Left lung (tissue), 10 donors: ENCODE measurements around the gene DNAL4. TPM values are rescaled to one million over a fixed set of nuclear protein-coding genes. Genes with fewer than 3 reads are reported as not detected.

Experiments used
- ATAC-seq: fragments of 200-7000 bp; cut with Tn5 transposase; one replicate; pipeline ENCODE4 v1.9.1; 2020; ENCODE audit warnings: moderate library complexity
- DNase-seq, 4 donors: peaks; one replicate each; pipeline ENCODE4 v3.0.0-alpha.2; 2013 to 2020
- H3K27ac ChIP-seq, 2 donors: fragments of 200-600 bp; sonication (generic) in 1 of 2; one replicate each; pipeline versions ENCODE4 v1.5.0 to v1.8.0; 2020 to 2021
- H3K27me3 ChIP-seq, 2 donors: fragments of 200-600 bp; sonication (generic) in 1 of 2; one replicate each; pipeline versions ENCODE4 v1.5.0 to v1.8.0; 2020 to 2021
- H3K36me3 ChIP-seq, 2 donors: fragments of 200-600 bp; sonication (generic) in 1 of 2; one replicate each; pipeline versions ENCODE4 v1.5.0 to v1.8.0; 2020 to 2021
- H3K4me1 ChIP-seq, 2 donors: fragments of 200-600 bp; one replicate each; pipeline ENCODE4 v1.8.0; 2021
- H3K4me3 ChIP-seq, 2 donors: fragments of 200-600 bp; sonication (generic) in 1 of 2; one replicate each; pipeline versions ENCODE4 v1.5.0 to v1.8.0; 2020 to 2021; ENCODE audit warnings: mild to moderate bottlenecking in 1 of 2
- H3K9me3 ChIP-seq, 2 donors: fragments of 200-600 bp; sonication (generic) in 1 of 2; one replicate each; pipeline versions ENCODE4 v1.5.0 to v1.8.0; 2020 to 2021
- intact Hi-C, 2 donors: fragments of 100-400 bp; cut with DNase I; formaldehyde crosslinking; loops; one replicate each; pipeline versions ENCODE4 v1.11.2 to v1.14.2; 2022
- polyA plus RNA-seq, 6 donors: library from polyadenylated mRNA; unstranded; fragments of 120-200 nt; gene quantifications; one replicate each; pipeline ENCODE4 v1.2.1, GENCODE V29; 2013; ENCODE audit not compliant: insufficient read length in 6 of 6
- total RNA-seq, 2 donors: library from RNA; stranded (reverse); fragmentation: NEBNext Ultra II Directional; extraction: Animal tissue kit (Norgen Biotek cat#: 25700); gene quantifications; one replicate each; pipeline ENCODE4 v1.2.1, GENCODE V29; 2021
- TF ChIP-seq, protein P1 (sequence below), 2 donors: fragments of 200-600 bp; sonication (generic) in 1 of 2; IDR thresholded peaks; one replicate each; pipeline versions ENCODE4 v1.5.0 to v1.8.0; 2021; ENCODE audit warnings: antibody characterized with exemption in 2 of 2
- donor health status: DM: no; HTN: yes; CAD: no.
- donor health status: DM: no; HTN: no; CAD: no.

The DNAL4 gene
- total and polyA plus RNA-seq, 8 donors, result 16.3 to 36.4 (median 34.0) TPM

DNA sequence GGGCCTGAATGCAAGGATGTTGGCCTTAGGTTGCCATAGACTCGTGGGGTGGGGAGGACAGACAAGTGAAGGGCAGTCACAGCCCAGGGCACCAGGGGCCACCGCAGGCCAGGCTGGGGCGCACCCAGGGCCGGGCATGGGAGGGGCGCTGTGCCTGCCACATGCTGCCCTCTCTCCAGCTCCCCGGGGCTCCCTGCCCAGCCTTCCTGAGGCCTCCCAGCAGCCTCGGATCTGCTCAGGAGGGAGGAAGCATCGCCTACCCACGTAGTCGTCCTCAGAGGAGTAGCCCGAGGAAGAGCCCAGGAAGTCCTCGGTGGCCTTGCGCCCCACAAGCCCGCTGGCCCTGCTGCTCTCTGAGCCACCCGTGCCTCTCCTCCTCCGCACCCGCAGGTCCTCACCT lies 43.3 kb downstream of the DNAL4 start:
- Histone ChIP-seq H3K36me3 (peaks cover 0 to 74% of the 10 kb centered on the region in 2 donors), H3K4me1 (peaks cover 16 to 58% of the 10 kb centered on the region in 2 donors), H3K9me3 (no peaks in the 10 kb centered on the region), H3K27me3 (no peaks in the 10 kb centered on the region), H3K4me3 (peak overlapping the region in 1 of 2 donors; percentile 25), H3K27ac (peak overlapping the region in 1 of 2 donors; percentile 93)
- DNase-seq, result no peak
- no peak for ATAC-seq
- intact Hi-C loops, result no loop called here
- TF ChIP-seq, protein P1, sequence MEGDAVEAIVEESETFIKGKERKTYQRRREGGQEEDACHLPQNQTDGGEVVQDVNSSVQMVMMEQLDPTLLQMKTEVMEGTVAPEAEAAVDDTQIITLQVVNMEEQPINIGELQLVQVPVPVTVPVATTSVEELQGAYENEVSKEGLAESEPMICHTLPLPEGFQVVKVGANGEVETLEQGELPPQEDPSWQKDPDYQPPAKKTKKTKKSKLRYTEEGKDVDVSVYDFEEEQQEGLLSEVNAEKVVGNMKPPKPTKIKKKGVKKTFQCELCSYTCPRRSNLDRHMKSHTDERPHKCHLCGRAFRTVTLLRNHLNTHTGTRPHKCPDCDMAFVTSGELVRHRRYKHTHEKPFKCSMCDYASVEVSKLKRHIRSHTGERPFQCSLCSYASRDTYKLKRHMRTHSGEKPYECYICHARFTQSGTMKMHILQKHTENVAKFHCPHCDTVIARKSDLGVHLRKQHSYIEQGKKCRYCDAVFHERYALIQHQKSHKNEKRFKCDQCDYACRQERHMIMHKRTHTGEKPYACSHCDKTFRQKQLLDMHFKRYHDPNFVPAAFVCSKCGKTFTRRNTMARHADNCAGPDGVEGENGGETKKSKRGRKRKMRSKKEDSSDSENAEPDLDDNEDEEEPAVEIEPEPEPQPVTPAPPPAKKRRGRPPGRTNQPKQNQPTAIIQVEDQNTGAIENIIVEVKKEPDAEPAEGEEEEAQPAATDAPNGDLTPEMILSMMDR (IDR thresholded peaks at IDR 0.05), result no peak

- TF ChIP-seq, protein P1 (IDR thresholded peaks at IDR 0.05), result no peak
- Histone ChIP-seq H3K4me1 (peaks cover 16 to 58% of the 10 kb centered on the region in 2 donors), H3K27ac (peak overlapping the region in 1 of 2 donors; percentile 93), H3K27me3 (no peaks in the 10 kb centered on the region), H3K4me3 (no peak overlapping the region), H3K9me3 (no peaks in the 10 kb centered on the region), H3K36me3 (peaks cover 0 to 79% of the 10 kb centered on the region in 2 donors)
- no peak for DNase-seq
- no peak for ATAC-seq
- intact Hi-C loops, result no loop called here
Measured at GRCh38 chr22:38750104-38750503, 43.8 kb downstream of the DNAL4 start.

GRCh38 chr22:38748487-38749136 lies 45.3 kb downstream of the DNAL4 start:
- intact Hi-C loops, result no loop called here
- no peaks in the 10 kb centered on the region for H3K27me3 ChIP-seq
- H3K4me1 ChIP-seq, result peaks cover 3 to 43% of the 10 kb centered on the region in 2 donors
- peaks cover 0 to 94% of the 10 kb centered on the region in 2 donors for H3K36me3 ChIP-seq
- ATAC-seq (no peak), DNase-seq (no peak)
- no peak overlapping the region for H3K4me3 ChIP-seq
- H3K27ac ChIP-seq, result no peak overlapping the region
- no peaks in the 10 kb centered on the region for H3K9me3 ChIP-seq
- TF ChIP-seq, protein P1 (IDR thresholded peaks at IDR 0.05), result no peak

- Histone ChIP-seq H3K4me3 (no peak overlapping the region), H3K4me1 (peaks cover 0 to 16% of the 10 kb centered on the region in 2 donors), H3K9me3 (no peaks in the 10 kb centered on the region), H3K27me3 (no peaks in the 10 kb centered on the region), H3K27ac (no peak overlapping the region), H3K36me3 (peaks cover 0 to 100% of the 10 kb centered on the region in 2 donors)
- TF ChIP-seq, protein P1 (IDR thresholded peaks at IDR 0.05), result no peak
- intact Hi-C loops, result no loop called here
- ATAC-seq (no peak), DNase-seq (peak in 1 of 4 donors; percentile 49)
Measured at GRCh38 chr22:38745676-38746460, 48.1 kb downstream of the DNAL4 start.

- intact Hi-C loops, result no loop called here
- TF ChIP-seq, protein P1 (IDR thresholded peaks at IDR 0.05), result no peak
- Histone ChIP-seq H3K9me3 (no peaks in the 10 kb centered on the region), H3K36me3 (peaks cover 0 to 100% of the 10 kb centered on the region in 2 donors), H3K4me1 (peaks cover 0 to 7% of the 10 kb centered on the region in 2 donors), H3K4me3 (no peak overlapping the region), H3K27ac (no peak overlapping the region), H3K27me3 (no peaks in the 10 kb centered on the region)
- no peak for ATAC-seq
- peak in 1 of 4 donors; percentile 39 for DNase-seq
Measured at GRCh38 chr22:38744981-38745380, 49.0 kb downstream of the DNAL4 start.
